Measurements from ENCODE around the gene ESYT2. TPM values are rescaled to one million over a fixed set of nuclear protein-coding genes. Genes with fewer than 3 reads are reported as not detected.
"Not testable (repeated sequence)": the region's sequence is repeated elsewhere in the genome, so short reads cannot be mapped to it uniquely, and the experiment has no call there.

Gene ESYT2
- polyA plus RNA-seq, 3 donors = 45.1 to 93.3 (median 57.1) TPM

- no peak for DNase-seq (ENCODE audit: extremely low read depth in 1 of 11, low read depth in 9 of 11, low spot score in 4 of 11)
These were observed 32.8 kb upstream of the ESYT2 start for GRCh38 chr7:158861936-158862704.

DNA sequence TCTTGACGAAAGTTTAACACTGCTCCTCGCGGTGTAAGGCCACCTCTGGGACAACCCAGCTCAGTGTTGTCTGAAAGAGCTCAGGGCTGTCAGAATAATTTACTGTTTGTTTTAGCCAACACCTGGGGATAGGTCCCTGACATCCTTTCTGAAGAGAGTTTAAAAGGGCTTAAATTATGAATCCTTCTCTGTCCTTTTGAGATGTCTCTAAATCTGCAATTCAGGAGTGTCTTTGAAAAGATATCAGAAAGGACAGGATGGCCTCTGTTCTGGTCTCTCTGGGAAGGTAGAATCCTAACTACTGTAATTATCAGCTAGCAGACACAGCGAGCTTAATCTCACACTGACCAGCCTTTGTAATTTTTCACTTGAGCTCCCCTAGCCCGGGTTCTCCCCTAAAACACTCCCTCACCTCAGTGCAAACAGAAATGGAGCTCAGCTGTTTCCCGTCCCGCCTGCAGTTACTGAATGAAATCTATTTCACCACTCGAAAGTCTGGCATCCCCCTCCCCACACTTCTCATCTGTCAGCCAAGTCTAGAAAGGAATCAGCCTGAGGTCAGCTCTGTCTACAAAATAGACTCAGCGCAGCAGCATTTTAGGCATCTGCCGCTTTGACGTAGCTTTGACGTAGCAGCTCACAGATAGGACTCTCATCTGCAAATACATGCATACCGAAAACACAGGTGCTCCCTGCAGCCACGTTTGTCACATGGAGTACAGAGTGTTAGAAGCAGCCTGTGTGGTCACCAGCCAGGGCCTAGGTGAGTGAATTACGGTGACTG lies 31.9 kb upstream of the ESYT2 start:
- no peak for DNase-seq (ENCODE audit: extremely low read depth in 1 of 11, low read depth in 9 of 11, low spot score in 4 of 11)

DNA sequence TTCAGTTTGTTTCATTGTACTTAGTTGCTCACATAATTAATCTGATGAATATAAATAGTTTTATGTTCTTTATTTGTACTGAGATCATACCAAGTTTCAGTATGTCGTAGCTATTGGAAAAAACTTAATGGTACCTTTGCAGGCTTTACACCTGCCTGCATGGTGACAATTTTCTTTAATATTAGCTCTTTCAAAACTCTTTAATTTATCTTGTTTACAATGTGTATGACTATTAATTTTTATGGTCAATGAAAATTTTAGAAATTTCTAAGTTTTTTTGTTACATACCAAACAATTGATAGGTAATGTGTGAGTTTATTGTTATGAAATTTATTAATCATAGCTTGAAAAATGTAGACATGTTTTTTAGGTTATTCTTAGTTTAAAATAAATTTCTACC lies 31.1 kb upstream of the ESYT2 start:
- no peak for DNase-seq (ENCODE audit: extremely low read depth in 1 of 11, low read depth in 9 of 11, low spot score in 4 of 11)

DNA sequence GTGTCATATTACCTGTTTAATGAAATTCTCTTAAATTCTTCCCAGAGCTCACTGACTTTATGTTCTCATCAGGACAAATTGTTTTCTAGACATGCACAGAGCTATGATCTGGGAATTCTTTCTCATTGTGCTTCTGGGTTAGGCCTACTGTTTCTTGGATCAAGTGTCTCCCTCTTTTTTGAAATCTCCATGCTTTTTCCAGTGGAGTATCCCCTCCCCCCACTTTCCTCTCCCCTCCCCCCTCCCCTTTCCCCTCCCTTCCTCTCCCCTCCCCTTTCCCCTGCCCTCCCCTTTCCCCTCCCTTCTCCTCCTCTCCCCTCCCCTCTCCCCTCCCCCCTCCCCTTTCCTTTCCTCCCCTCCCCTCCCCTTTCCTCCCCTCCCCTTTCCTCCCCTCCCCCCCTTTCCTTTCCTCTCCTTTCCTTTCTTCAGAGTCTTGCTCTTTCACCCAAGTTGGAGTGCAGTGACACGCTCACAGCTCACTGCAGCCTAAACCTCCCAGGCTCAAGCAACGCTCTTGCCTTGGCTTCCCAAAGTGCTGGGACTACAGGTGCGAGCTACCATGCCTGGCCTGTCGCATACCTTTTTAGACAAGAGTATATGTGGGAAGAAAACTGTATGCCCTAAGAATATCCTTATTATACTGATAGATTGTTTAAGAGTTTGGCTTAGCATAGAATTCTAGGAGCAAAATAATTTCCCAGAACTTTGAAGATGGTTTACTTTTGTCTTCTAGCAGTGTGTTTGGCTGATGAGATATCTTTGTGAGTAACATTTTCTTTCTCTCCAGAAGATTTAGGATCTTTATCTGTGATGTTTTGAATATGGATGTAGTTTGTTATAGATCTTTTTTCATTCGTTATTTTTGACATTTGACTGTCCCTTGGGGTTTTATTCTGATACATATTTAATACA lies 29.5 kb upstream of the ESYT2 start:
- no peak for DNase-seq (ENCODE audit: extremely low read depth in 1 of 11, low read depth in 9 of 11, low spot score in 4 of 11)

DNA sequence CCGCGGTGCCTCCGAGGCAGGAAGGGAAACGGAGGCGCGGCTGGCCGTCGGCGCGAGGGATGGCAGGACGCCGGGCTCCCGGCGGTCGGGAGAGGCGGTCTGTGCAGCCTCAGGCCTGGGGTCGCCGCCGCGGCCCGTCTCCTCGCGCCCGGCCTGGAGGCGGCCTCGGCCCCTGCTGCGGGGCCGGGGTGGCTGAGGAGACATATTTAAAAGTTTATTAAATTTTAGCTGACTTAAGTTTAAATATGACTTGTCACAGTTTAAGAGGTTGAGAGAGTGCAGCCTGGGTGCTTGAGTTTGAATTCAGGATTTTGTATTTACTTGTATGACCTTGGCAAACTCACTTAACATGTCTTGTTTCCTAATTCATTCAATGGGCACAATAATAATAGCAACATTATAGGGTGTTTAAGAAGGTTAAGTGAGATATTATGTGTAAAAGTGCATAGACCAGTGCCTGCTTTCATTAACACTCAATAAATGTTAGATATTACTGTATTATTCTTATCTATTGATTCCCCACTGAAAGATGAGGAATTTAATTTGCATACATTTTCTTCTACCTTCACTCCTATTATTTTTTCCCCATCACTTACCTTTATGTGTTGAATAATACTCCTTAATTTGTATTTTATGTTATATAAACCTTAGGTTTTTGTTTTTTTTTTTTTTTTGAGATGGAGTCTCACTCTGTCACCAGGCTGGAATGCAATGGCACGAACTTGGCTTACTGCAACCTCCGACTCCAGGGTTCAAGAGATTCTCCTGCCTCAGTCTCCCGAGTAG lies 27.8 kb upstream of the ESYT2 start:
- DNase-seq (ENCODE audit: extremely low read depth in 1 of 11, low read depth in 9 of 11, low spot score in 4 of 11) = no peak

DNA sequence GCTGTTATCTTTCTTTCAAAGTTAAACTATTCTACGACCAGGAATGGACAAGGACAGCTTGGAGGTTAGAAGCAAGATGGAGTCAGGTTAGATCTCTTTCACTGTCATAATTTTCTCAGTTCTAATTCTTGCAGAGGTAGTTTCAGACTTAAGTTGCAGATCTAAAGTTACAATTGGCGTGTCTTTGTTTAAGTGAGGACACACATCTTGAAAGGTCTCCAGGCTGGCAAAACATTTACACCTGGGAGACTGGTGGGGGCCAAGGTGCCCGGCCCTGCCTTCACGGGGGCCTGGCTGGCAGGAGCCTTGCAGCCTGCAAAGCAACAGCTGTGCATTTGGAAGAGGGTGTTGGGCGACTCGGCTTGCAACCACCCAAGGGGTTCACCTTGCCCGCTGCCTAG lies 25.4 kb upstream of the ESYT2 start:
- DNase-seq (ENCODE audit: extremely low read depth in 1 of 11, low read depth in 9 of 11, low spot score in 4 of 11) = no peak

GRCh38 chr7:158850545-158851102 lies 21.3 kb upstream of the ESYT2 start:
- DNase-seq (ENCODE audit: extremely low read depth in 1 of 11, low read depth in 9 of 11, low spot score in 4 of 11) = no peak

DNA sequence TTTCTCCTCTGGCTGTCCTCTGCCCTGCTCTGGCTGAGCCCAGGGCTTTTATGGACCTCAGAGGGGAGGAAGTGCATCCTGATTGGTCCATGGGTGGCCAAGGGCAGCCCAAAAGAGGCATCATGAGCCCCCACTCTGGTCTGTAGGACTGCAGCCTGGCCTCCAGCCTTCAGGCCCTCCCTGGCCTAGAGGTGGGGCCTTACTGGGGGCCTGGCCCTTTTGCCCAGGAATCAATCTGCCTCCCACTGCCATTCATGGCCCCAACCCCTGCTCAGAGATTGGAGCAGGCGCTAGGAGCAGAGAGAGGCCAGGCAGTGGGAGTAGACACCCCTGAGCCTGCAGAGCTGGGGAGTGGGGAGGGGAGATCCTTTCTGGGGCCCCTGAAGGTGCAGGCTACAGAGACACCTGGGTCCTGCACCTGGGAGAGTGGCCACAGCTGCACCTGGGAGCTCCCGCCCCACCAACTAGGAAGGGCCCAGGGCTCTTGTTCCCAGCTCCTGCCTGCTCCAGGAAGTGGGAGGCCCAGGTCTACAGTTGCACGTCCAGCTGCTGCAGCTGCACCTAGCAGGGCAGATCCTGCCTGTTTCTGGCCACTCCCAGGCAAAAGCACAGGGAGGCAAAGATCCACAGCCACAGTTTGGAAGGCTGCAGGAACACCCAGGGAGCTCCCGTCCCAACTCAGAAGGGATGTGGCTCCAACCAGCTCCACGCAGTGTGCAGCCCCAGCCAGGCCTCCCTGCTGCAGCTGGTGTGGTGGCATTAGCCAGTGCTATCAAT lies 20.6 kb upstream of the ESYT2 start:
- DNase-seq (ENCODE audit: extremely low read depth in 1 of 11, low read depth in 9 of 11, low spot score in 4 of 11) = no peak

DNA sequence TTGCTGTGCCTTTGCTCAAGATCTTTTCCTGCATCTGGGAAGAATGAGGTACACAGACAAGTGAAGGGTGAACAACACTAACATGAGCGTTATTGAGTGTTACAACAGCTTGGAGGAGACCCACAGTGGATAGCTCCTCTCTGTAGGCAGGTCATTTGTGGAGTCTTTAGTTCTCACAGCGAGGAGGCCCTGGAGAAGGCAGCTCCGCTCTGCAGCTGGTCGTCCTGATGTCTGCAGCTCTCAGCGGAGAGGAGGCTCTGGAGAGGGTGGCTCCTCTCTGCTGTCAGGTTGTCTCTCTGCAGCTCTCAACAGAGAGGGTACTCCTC lies 20.1 kb upstream of the ESYT2 start:
- no peak for DNase-seq (ENCODE audit: extremely low read depth in 1 of 11, low read depth in 9 of 11, low spot score in 4 of 11)

- no peak for DNase-seq (ENCODE audit: extremely low read depth in 1 of 11, low read depth in 9 of 11, low spot score in 4 of 11)
These were observed 18.1 kb upstream of the ESYT2 start for GRCh38 chr7:158847451-158847866.

DNA sequence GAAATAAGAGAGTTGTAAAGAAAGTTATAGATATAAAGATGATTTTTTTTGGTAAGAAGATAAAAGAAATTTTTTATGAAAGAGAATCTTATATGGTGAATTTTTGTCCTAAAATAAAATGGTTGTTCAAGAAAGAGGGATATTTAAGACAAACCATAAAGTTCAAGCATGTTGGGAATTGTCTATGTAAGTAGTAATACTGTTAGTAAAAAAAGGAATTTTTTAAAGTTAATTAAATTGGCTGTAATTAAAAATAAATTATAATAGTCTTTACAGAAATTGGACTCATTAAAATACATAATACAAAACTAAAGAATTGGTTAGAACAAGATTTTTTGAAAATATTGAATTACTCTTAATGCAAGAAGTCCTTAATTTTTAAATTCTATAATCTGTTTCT lies 17.0 kb upstream of the ESYT2 start:
- DNase-seq (ENCODE audit: extremely low read depth in 1 of 11, low read depth in 9 of 11, low spot score in 4 of 11) = no peak

- DNase-seq (ENCODE audit: extremely low read depth in 1 of 11, low read depth in 9 of 11, low spot score in 4 of 11) = no peak
These were observed 14.5 kb upstream of the ESYT2 start for GRCh38 chr7:158843771-158844170.

DNA sequence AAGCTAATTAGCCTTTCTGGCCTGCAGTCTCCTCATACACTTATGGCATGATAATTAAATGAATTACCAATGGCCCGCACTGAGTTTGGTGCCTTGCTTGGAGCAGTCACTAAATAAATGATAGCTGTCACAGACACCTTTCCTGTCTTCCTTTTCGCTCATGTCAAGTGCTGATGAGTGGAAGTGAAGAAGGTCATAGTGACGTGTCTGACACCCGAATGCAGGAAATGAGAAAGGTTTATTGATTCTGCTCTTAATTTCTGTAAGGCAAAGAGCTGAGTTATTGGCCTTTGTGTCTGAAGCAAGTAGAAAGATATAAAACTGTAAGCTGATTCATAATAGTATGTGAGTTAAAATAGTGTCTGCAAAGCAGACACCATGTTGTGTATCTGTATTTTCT lies 13.2 kb upstream of the ESYT2 start:
- DNase-seq (ENCODE audit: extremely low read depth in 1 of 11, low read depth in 9 of 11, low spot score in 4 of 11) = no peak

DNA sequence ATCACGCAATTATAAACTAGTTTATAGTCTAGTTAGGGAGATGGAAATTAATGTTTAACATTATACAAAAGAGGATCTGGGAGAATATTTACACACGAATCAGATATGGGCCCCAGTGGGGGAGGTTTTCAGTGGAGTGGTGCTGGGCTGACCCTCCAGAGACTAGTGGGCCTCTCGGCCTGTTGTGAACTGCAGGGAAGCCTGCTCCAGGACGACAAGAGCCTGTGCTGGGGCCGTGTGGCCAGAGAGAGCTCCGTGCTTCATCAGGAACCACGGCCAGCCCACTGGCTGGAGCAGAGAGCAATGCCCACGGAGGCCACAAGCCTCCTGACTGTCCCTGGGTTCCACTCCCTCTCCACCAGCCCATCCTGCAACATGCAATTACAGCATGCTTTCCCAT lies 11.3 kb upstream of the ESYT2 start:
- DNase-seq (ENCODE audit: extremely low read depth in 1 of 11, low read depth in 9 of 11, low spot score in 4 of 11) = no peak

DNA sequence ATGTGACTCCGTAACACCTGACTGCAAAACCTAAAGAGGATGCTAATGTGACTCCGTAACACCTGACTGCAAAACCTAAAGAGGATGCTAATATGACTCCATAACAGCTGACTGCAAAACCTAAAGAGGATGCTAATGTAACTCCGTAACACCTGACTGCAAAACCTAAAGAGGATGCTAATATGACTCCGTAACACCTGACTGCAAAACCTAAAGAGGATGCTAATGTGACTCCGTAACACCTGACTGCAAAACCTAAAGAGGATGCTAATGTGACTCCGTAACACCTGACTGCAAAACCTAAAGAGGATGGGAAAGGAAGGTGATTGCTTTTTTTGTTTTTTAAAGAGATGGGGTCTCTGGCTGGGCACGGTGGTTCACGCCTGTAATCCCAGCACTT lies 9.9 kb upstream of the ESYT2 start:
- not testable (repeated sequence) for DNase-seq (ENCODE audit: extremely low read depth in 1 of 11, low read depth in 9 of 11, low spot score in 4 of 11)

DNA sequence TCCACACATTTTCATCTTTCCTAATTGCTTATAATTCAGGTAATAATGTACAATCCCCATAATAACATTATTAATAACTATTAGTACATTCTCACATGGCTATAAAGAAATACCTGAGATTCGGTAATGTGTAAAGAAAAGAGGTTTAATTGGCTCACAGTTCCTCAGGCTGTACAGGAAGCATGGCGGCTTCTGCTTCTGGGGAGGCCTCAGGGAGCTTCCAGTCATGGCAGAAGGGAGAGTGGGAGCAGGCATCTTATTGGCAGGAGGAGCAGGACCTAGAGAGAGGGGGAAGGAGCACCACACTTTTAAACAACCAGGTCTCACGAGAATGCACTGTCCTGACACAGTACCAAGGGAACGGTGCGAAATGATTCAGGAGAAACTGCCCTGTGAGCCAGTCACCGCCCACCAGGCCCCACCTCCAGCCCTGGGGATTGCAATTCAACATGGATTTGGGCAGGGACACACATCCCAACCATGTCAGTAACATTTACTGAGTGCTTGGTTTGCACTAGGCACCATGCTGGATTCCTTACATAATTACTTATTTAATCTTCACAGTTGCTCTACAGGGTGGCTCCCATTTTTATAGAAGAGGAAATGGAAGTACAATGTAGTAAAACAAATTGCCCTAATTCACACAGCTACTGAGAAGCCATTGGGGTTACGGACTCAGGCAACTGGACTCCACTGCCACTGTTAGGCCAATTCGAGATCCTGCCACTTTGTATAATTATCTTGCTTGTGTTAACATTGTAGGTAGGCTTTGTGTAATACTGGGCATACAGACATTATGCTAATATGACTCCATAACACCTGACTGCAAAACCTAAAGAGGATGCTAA lies 8.7 kb upstream of the ESYT2 start:
- DNase-seq (ENCODE audit: extremely low read depth in 1 of 11, low read depth in 9 of 11, low spot score in 4 of 11) = no peak

DNA sequence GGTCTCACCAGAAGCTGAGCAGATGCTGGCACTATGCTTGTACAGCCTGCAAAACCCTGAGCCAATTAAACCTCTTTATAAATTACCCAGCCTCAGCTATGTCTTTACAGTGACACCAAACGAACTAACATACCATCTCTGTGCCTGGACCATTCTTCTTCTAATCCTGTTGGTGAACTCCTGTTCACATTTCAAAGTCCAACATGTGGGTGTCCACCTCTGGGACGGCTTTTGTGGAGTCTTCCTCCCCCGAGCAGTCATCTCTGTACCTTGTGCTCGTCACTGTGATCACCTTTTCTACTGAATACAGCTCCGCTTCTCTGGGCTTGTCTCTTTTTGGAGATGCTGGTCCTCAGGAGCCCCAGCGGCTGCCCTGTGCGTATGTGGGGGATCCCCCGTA lies 7.4 kb upstream of the ESYT2 start:
- DNase-seq (ENCODE audit: extremely low read depth in 1 of 11, low read depth in 9 of 11, low spot score in 4 of 11) = no peak

All from renal cortex interstitium (tissue), 11 donors.